Transverse colon (tissue), 4 donors: ENCODE results near the gene SPTA1.

Experiments
- CTCF ChIP-seq, 5 experiments: fragments of 200-600 bp in 3 of 5; fragments of 450-650 bp in 2 of 5; sonication (generic) in 3 of 5; IDR thresholded peaks; 1 replicate in 2 of 5; 2 replicates in 3 of 5; pipeline ENCODE4 v1.5.1; 2016 to 2017; ENCODE audit warnings: antibody characterized with exemption in 5 of 5, inconsistent platforms in 3 of 5, mild to moderate bottlenecking in 2 of 5, moderate library complexity in 1 of 5
- POLR2AphosphoS5 ChIP-seq, 3 donors: sonication (generic); formaldehyde crosslinking; IDR thresholded peaks; one replicate each; pipeline ENCODE4 v1.6.1; 2016; ENCODE audit warnings: antibody characterized with exemption in 3 of 3

GRCh38 chr1:158654086-158654485 is 32.4 kb downstream of the SPTA1 start:
- TF ChIP-seq CTCF (IDR thresholded peaks at IDR 0.05) (no peak), POLR2AphosphoS5 (IDR thresholded peaks at IDR 0.05) (no peak)
